ENCODE data around the gene SLC8A2.
A peak's percentile ranks its signal among the peaks of the same experiment; 100 is the strongest.

SLC8A2 gene, protein sequence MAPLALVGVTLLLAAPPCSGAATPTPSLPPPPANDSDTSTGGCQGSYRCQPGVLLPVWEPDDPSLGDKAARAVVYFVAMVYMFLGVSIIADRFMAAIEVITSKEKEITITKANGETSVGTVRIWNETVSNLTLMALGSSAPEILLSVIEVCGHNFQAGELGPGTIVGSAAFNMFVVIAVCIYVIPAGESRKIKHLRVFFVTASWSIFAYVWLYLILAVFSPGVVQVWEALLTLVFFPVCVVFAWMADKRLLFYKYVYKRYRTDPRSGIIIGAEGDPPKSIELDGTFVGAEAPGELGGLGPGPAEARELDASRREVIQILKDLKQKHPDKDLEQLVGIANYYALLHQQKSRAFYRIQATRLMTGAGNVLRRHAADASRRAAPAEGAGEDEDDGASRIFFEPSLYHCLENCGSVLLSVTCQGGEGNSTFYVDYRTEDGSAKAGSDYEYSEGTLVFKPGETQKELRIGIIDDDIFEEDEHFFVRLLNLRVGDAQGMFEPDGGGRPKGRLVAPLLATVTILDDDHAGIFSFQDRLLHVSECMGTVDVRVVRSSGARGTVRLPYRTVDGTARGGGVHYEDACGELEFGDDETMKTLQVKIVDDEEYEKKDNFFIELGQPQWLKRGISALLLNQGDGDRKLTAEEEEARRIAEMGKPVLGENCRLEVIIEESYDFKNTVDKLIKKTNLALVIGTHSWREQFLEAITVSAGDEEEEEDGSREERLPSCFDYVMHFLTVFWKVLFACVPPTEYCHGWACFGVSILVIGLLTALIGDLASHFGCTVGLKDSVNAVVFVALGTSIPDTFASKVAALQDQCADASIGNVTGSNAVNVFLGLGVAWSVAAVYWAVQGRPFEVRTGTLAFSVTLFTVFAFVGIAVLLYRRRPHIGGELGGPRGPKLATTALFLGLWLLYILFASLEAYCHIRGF

DNA sequence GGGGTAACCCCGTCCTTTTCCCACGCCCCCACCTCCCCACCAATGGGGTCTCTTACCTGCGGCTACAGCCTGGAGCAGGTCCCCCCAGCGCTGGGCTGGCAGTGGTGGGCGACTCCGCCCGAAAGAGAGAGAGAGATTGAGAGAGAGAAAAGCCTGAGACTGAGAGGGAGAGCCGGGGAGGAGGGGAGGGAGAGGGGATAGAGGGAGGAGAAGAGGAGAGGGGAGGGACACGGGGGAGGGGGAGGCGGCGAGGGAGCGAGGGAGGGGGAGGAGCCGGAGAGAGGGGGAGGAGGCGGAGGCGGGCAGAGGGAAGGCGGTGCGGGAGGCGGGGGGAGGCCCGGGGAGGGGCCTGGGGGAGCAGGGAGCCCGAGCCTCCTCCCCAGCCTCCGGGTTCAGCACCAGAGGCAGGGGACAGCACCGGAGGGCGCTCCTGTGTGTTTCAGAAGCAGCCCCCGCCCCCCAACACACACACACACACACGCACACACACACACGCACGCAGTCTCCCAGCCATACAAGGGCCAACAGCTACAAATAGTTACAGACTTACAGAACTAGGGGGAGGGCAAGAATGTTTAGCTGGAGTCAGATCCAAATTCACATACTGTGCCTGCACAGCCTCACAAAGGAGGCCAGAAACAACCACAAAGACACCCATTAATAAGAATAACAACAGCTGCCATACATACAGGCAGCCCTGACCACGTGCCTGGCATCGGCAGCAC, at the start of gene SLC8A2:
SLC8A2 (minus strand) TSS at position 161 of the 725 bp plus-strand sequence. CDS start 5,490 bp downstream, outside the sequence.
- Histone ChIP-seq H3K4me1 (ENCODE audit: control insufficient read depth in 5 of 5, insufficient read depth in 5 of 5, low read length in 5 of 5) (peaks cover 0 to 5% (median 3%) of the 10 kb centered on the region in 5 donors), H3K36me3 (ENCODE audit: control insufficient read depth in 5 of 5, insufficient read depth in 5 of 5, low read length in 5 of 5) (peaks cover 0 to 8% (median 5%) of the 10 kb centered on the region in 5 donors), H3K9ac (ENCODE audit: low read length in 5 of 5) (no peak within 1 kb of the TSS), H3K27me3 (ENCODE audit: control insufficient read depth in 5 of 5, insufficient read depth in 4 of 5, low read length in 5 of 5) (peaks cover 42 to 60% (median 44%) of the 10 kb centered on the region in 5 donors), H3K27ac (ENCODE audit: low read depth, low read length) (no peak within 1 kb of the TSS), H3K9me3 (ENCODE audit: control insufficient read depth in 5 of 5, low read length in 5 of 5) (no peaks in the 10 kb centered on the region), H3K4me3 (ENCODE audit: low read depth in 1 of 5, low read length in 5 of 5) (no peak within 1 kb of the TSS)

- no peak overlapping the region for H3K27ac ChIP-seq (ENCODE audit: low read depth, low read length)
- no peaks in the 10 kb centered on the region for H3K36me3 ChIP-seq (ENCODE audit: control insufficient read depth in 5 of 5, insufficient read depth in 5 of 5, low read length in 5 of 5)
- H3K9ac ChIP-seq (ENCODE audit: low read length in 5 of 5): no peak overlapping the region
- H3K4me3 ChIP-seq (ENCODE audit: low read depth in 1 of 5, low read length in 5 of 5): no peak overlapping the region
- H3K27me3 ChIP-seq (ENCODE audit: control insufficient read depth in 5 of 5, insufficient read depth in 4 of 5, low read length in 5 of 5): no peaks in the 10 kb centered on the region
- no peaks in the 10 kb centered on the region for H3K9me3 ChIP-seq (ENCODE audit: control insufficient read depth in 5 of 5, low read length in 5 of 5)
- peaks cover 0 to 30% (median 17%) of the 10 kb centered on the region in 5 donors for H3K4me1 ChIP-seq (ENCODE audit: control insufficient read depth in 5 of 5, insufficient read depth in 5 of 5, low read length in 5 of 5)
Measured at GRCh38 chr19:47520839-47521238, 49.1 kb upstream of the SLC8A2 start.

DNA sequence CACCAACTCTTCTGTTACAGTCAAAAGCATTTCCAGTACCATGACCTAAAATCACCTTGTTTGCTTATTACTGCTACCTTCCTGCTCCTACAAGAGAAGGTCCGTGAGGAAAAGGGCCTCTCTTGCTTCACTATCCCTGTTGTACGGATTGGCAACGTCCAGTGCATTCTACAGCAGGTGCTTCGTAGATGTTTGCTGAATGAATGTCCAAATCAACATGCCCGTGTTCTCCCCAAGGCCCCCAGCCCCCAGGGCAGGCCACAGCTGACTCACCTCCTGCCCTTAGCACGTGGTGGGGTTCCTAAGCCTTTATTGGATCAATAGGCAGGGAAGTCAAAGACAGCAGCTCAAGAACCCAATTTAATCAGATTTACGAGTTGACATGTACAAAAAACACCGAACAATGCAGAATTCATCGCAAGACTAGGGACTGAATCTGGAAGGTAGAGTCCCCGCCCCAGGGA, 48.7 kb upstream of the SLC8A2 start:
- Histone ChIP-seq H3K9ac (ENCODE audit: low read length in 5 of 5) (no peak overlapping the region), H3K36me3 (ENCODE audit: control insufficient read depth in 5 of 5, insufficient read depth in 5 of 5, low read length in 5 of 5) (no peaks in the 10 kb centered on the region), H3K27me3 (ENCODE audit: control insufficient read depth in 5 of 5, insufficient read depth in 4 of 5, low read length in 5 of 5) (peaks cover 0 to 1% (median 0%) of the 10 kb centered on the region in 5 donors), H3K9me3 (ENCODE audit: control insufficient read depth in 5 of 5, low read length in 5 of 5) (no peaks in the 10 kb centered on the region), H3K4me3 (ENCODE audit: low read depth in 1 of 5, low read length in 5 of 5) (no peak overlapping the region), H3K4me1 (ENCODE audit: control insufficient read depth in 5 of 5, insufficient read depth in 5 of 5, low read length in 5 of 5) (peaks cover under 1 to 32% (median 21%) of the 10 kb centered on the region in 5 donors), H3K27ac (ENCODE audit: low read depth, low read length) (no peak overlapping the region)

- Histone ChIP-seq H3K27me3 (ENCODE audit: control insufficient read depth in 5 of 5, insufficient read depth in 4 of 5, low read length in 5 of 5) (peaks cover 0 to 3% (median 0%) of the 10 kb centered on the region in 5 donors), H3K4me3 (ENCODE audit: low read depth in 1 of 5, low read length in 5 of 5) (no peak overlapping the region), H3K36me3 (ENCODE audit: control insufficient read depth in 5 of 5, insufficient read depth in 5 of 5, low read length in 5 of 5) (no peaks in the 10 kb centered on the region), H3K9ac (ENCODE audit: low read length in 5 of 5) (no peak overlapping the region), H3K4me1 (ENCODE audit: control insufficient read depth in 5 of 5, insufficient read depth in 5 of 5, low read length in 5 of 5) (peaks cover 3 to 36% (median 27%) of the 10 kb centered on the region in 5 donors), H3K27ac (ENCODE audit: low read depth, low read length) (no peak overlapping the region), H3K9me3 (ENCODE audit: control insufficient read depth in 5 of 5, low read length in 5 of 5) (no peaks in the 10 kb centered on the region)
Measured at GRCh38 chr19:47518854-47519253, 47.2 kb upstream of the SLC8A2 start.

GRCh38 chr19:47518139-47518538, 46.4 kb upstream of the SLC8A2 start:
- Histone ChIP-seq H3K27ac (ENCODE audit: low read depth, low read length) (no peak overlapping the region), H3K9ac (ENCODE audit: low read length in 5 of 5) (no peak overlapping the region), H3K27me3 (ENCODE audit: control insufficient read depth in 5 of 5, insufficient read depth in 4 of 5, low read length in 5 of 5) (peaks cover 0 to 3% (median 0%) of the 10 kb centered on the region in 5 donors), H3K4me3 (ENCODE audit: low read depth in 1 of 5, low read length in 5 of 5) (no peak overlapping the region), H3K36me3 (ENCODE audit: control insufficient read depth in 5 of 5, insufficient read depth in 5 of 5, low read length in 5 of 5) (no peaks in the 10 kb centered on the region), H3K9me3 (ENCODE audit: control insufficient read depth in 5 of 5, low read length in 5 of 5) (no peaks in the 10 kb centered on the region), H3K4me1 (ENCODE audit: control insufficient read depth in 5 of 5, insufficient read depth in 5 of 5, low read length in 5 of 5) (peaks cover 6 to 42% (median 34%) of the 10 kb centered on the region in 5 donors)

DNA sequence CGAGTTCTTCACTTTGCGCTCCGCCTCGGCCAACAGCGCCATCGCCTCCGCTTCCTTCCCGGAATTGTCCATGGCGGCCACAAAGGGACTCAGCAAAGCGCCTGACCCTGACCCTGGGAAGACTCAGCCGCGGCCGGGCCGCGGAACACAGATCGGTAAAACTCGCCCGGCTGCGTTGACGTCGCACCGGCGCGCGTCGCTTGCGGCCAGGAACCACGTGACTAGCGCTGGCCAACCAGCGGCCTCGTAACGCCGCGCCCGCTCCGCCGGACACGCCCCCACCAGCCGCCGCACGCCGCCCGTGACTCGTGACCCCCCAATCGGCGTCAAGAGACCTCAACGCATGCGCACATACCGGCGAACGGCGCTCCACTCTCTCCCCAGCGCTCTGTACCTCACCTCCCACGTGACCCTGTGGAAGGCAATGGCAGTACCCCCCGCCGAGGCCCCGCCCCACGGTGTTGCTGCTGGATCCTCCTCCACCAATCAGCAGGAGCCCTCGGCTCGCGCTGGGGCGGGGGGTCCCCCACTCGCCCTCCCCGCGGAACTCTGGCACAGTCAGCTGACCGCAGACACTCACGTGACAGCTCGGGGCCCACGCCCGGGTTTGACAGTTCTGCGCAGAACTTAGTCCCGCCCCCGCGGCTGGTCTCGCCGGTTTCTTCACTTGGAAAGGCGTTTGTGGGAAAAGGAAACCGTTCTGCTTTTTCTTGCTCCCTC, 43.3 kb upstream of the SLC8A2 start, which contains the start of gene NAPA:
NAPA (minus strand) TSS at position 195 of the 720 bp plus-strand sequence; CDS start at position 72, 123 bp downstream.
- Histone ChIP-seq H3K27ac (ENCODE audit: low read depth, low read length) (peak within 1 kb of the TSS; percentile 96), H3K4me3 (ENCODE audit: low read depth in 1 of 5, low read length in 5 of 5) (peak within 1 kb of the TSS; percentile 81 to 99 (median 96)), H3K27me3 (ENCODE audit: control insufficient read depth in 5 of 5, insufficient read depth in 4 of 5, low read length in 5 of 5) (peaks cover 0 to 3% (median 0%) of the 10 kb centered on the region in 5 donors), H3K9ac (ENCODE audit: low read length in 5 of 5) (peak within 1 kb of the TSS; percentile 94 to 100 (median 99)), H3K9me3 (ENCODE audit: control insufficient read depth in 5 of 5, low read length in 5 of 5) (no peaks in the 10 kb centered on the region), H3K4me1 (ENCODE audit: control insufficient read depth in 5 of 5, insufficient read depth in 5 of 5, low read length in 5 of 5) (peaks cover 24 to 55% (median 50%) of the 10 kb centered on the region in 5 donors), H3K36me3 (ENCODE audit: control insufficient read depth in 5 of 5, insufficient read depth in 5 of 5, low read length in 5 of 5) (peaks cover 0 to 5% (median 0%) of the 10 kb centered on the region in 5 donors)

DNA sequence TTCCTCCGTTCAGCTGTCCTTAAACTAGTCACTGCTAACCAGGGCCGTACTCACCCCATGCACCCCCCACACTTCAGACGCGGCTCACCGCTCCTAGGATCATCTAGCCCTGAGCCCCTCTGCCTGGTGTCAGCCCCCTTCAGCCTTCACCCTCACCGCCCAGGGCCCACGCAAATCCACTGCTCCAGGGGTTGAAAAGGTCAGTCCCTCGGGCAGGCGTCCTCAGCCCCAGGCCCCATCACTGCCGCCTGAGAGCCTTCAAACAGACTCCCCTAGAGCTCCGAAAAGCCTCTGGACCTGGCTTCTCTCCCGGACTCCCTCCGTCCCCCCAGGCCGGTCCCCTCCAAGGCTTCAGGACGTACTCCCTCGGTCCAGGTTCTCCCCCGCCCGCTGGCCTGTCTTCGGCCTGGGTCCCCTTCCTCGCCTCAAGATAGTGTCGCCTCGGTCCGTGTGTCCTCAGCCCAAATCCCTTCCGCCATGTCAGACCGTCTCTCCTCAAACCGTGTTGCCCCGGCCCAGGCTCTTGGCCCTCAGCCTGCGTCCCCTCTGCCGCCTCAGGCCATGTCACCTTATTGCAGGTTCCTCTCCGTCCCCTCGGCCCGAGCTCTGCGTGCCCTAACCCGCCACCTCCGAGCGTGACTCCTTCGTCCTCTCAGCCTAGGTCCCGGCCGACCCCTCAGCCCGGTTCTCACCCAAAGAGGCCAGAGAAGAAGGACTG, 42.6 kb upstream of the SLC8A2 start:
- peak overlapping the region; percentile 96 for H3K27ac ChIP-seq (ENCODE audit: low read depth, low read length)
- H3K27me3 ChIP-seq (ENCODE audit: control insufficient read depth in 5 of 5, insufficient read depth in 4 of 5, low read length in 5 of 5): peaks cover 0 to 3% (median 0%) of the 10 kb centered on the region in 5 donors
- H3K4me3 ChIP-seq (ENCODE audit: low read depth in 1 of 5, low read length in 5 of 5): peak overlapping the region; percentile 81 to 99 (median 96)
- peaks cover 0 to 5% (median 0%) of the 10 kb centered on the region in 5 donors for H3K36me3 ChIP-seq (ENCODE audit: control insufficient read depth in 5 of 5, insufficient read depth in 5 of 5, low read length in 5 of 5)
- peak overlapping the region; percentile 94 to 100 (median 99) for H3K9ac ChIP-seq (ENCODE audit: low read length in 5 of 5)
- H3K4me1 ChIP-seq (ENCODE audit: control insufficient read depth in 5 of 5, insufficient read depth in 5 of 5, low read length in 5 of 5): peaks cover 27 to 62% (median 57%) of the 10 kb centered on the region in 5 donors
- no peaks in the 10 kb centered on the region for H3K9me3 ChIP-seq (ENCODE audit: control insufficient read depth in 5 of 5, low read length in 5 of 5)

DNA sequence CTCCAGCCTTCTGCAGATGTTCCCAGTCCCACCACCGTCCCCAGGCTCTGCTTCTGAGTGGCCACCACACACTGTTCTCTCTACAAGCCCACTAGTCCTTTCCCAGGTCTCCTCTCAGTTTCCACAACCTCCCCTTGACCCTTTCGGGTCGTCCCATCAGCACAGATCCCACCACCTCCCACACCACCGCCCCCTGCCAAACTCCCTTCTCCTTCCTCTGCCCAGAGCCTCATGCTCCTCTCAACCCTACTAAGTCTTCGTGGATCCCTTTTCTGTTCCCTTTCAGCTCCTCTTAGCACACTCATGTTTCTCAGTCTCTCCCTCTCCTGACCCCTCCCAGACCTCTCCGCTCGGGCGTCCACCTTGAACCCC, 41.2 kb upstream of the SLC8A2 start:
- Histone ChIP-seq H3K9ac (ENCODE audit: low read length in 5 of 5) (peak overlapping the region; percentile 29 to 70 (median 49)), H3K4me3 (ENCODE audit: low read depth in 1 of 5, low read length in 5 of 5) (peak overlapping the region; percentile 17 to 88 (median 46)), H3K27me3 (ENCODE audit: control insufficient read depth in 5 of 5, insufficient read depth in 4 of 5, low read length in 5 of 5) (peaks cover 0 to 3% (median 0%) of the 10 kb centered on the region in 5 donors), H3K4me1 (ENCODE audit: control insufficient read depth in 5 of 5, insufficient read depth in 5 of 5, low read length in 5 of 5) (peaks cover 28 to 72% (median 66%) of the 10 kb centered on the region in 5 donors), H3K9me3 (ENCODE audit: control insufficient read depth in 5 of 5, low read length in 5 of 5) (no peaks in the 10 kb centered on the region), H3K36me3 (ENCODE audit: control insufficient read depth in 5 of 5, insufficient read depth in 5 of 5, low read length in 5 of 5) (peaks cover 0 to 5% (median 0%) of the 10 kb centered on the region in 5 donors), H3K27ac (ENCODE audit: low read depth, low read length) (peak overlapping the region; percentile 96)

Data from subcutaneous abdominal adipose tissue (tissue), 5 donors.